ENCODE data around the gene SPAG7. TPM values are rescaled to one million over a fixed set of nuclear protein-coding genes. Genes with fewer than 3 reads are reported as not detected.

Gene SPAG7
- total RNA-seq, 2 experiments from 2014 or later, result 62.7 to 62.9 TPM

- Mint-ChIP-seq H3K9me3 (no peaks in the 10 kb centered on the region), H3K4me3 (peak overlapping the region; percentile 97), H3K27ac (peak overlapping the region; percentile 79), H3K27me3 (no peaks in the 10 kb centered on the region), H3K36me3 (ENCODE audit: low read depth) (peaks cover 68% of the 10 kb centered on the region), H3K4me1 (ENCODE audit: low read depth) (peaks cover 54% of the 10 kb centered on the region)
- CTCF ChIA-PET, result interaction anchor here (1.1 to 3.1 kb wide), 5 partner anchors 27 to 518 kb away, joined by 3 to 24 read pairs (median 4); partner anchors contain the start of gene CAMTA2
- POLR2A ChIA-PET, result interaction anchor here (0.5 to 20.8 kb wide), 16 partner anchors 9 to 374 kb away, joined by 3 to 627 read pairs (median 8); partner anchors contain the start of genes ARRB2, C17orf107, CHRNE and ENO3
- ATAC-seq (no peak), DNase-seq (no peak)
- intact Hi-C loops (cut with micrococcal nuclease), result no loop called here
- TF ChIP-seq CTCF (IDR thresholded peaks at IDR 0.05), result no peak
These were observed 28.7 kb downstream of the SPAG7 start for GRCh38 chr17:4938688-4939545.

GRCh38 chr17:4938069-4938491 lies 29.5 kb downstream of the SPAG7 start:
- no peak for ATAC-seq
- Mint-ChIP-seq H3K4me1 (ENCODE audit: low read depth) (peaks cover 49% of the 10 kb centered on the region), H3K27ac (peak overlapping the region; percentile 55), H3K9me3 (no peaks in the 10 kb centered on the region), H3K27me3 (no peaks in the 10 kb centered on the region), H3K4me3 (peak overlapping the region; percentile 97), H3K36me3 (ENCODE audit: low read depth) (peaks cover 61% of the 10 kb centered on the region)
- intact Hi-C loops (cut with micrococcal nuclease), result no loop called here
- TF ChIP-seq CTCF (IDR thresholded peaks at IDR 0.05), result no peak
- DNase-seq, result no peak
- ChIA-PET CTCF (interaction anchor here (0.8 to 3.1 kb wide), 3 partner anchors 24 to 124 kb away, joined by 3 to 24 read pairs (median 4); no protein-coding TSS in a partner anchor), POLR2A (interaction anchor here (2.6 to 20.8 kb wide), 4 partner anchors 9 to 30 kb away, joined by 10 to 627 read pairs (median 36); partner anchors contain the start of genes PFN1 and SPAG7)

- DNase-seq (no peak), ATAC-seq (no peak)
- Mint-ChIP-seq H3K9me3 (no peaks in the 10 kb centered on the region), H3K4me3 (peak overlapping the region; percentile 97), H3K27me3 (no peaks in the 10 kb centered on the region), H3K36me3 (ENCODE audit: low read depth) (peaks cover 58% of the 10 kb centered on the region), H3K27ac (peak overlapping the region; percentile 14), H3K4me1 (ENCODE audit: low read depth) (peaks cover 44% of the 10 kb centered on the region)
- no peak for TF ChIP-seq CTCF (IDR thresholded peaks at IDR 0.05)
- intact Hi-C loops (cut with micrococcal nuclease), result no loop called here
- ChIA-PET POLR2A (interaction anchor here (0.6 to 5.8 kb wide), 8 partner anchors 8 to 140 kb away, joined by 3 to 52 read pairs (median 6); partner anchors contain the start of genes PFN1 and ZFP3), CTCF (interaction anchor here (0.8 to 1.9 kb wide), 2 partner anchors 25 to 124 kb away, joined by 3 to 4 read pairs; no protein-coding TSS in a partner anchor)
These were observed 30.1 kb downstream of the SPAG7 start for GRCh38 chr17:4937553-4937952.

GRCh38 chr17:4936436-4936835 lies 31.2 kb downstream of the SPAG7 start:
- peak overlapping the region; percentile 25 for H3K27ac Mint-ChIP-seq
- no peak overlapping the region for H3K4me3 Mint-ChIP-seq
- no peaks in the 10 kb centered on the region for H3K9me3 Mint-ChIP-seq
- ChIA-PET CTCF (interaction anchor here (1.2 kb wide), 1 partner anchor 27 kb away, joined by 3 read pairs; no protein-coding TSS in a partner anchor), POLR2A (interaction anchor here (0.8 to 5.8 kb wide), 8 partner anchors 9 to 142 kb away, joined by 3 to 19 read pairs (median 4); partner anchors contain the start of gene ZFP3)
- ATAC-seq (no peak), DNase-seq (no peak)
- H3K4me1 Mint-ChIP-seq (ENCODE audit: low read depth), result peaks cover 34% of the 10 kb centered on the region
- no peaks in the 10 kb centered on the region for H3K27me3 Mint-ChIP-seq
- intact Hi-C loops (cut with micrococcal nuclease), result no loop called here
- TF ChIP-seq CTCF (IDR thresholded peaks at IDR 0.05), result no peak
- H3K36me3 Mint-ChIP-seq (ENCODE audit: low read depth), result peaks cover 48% of the 10 kb centered on the region
